ENCODE data around the gene ZNF614. TPM values are rescaled to one million over a fixed set of nuclear protein-coding genes. Genes with fewer than 3 reads are reported as not detected.
"Not testable (repeated sequence)": the region's sequence is repeated elsewhere in the genome, so short reads cannot be mapped to it uniquely, and the experiment has no call there.

The ZNF614 gene
- total RNA-seq, 1 donor from 2014 or later: 9.9 TPM

GRCh38 chr19:52034051-52034728 lies 6.0 kb upstream of the ZNF614 start:
- peaks cover 73% of the 10 kb centered on the region for H3K9me3 Mint-ChIP-seq (ENCODE audit: unreplicated experiment)
- Histone ChIP-seq H3K9ac (ENCODE audit: low read length) (no peak overlapping the region), H3K9me3 (ENCODE audit: insufficient read depth, low read depth, low read length) (peaks cover 63% of the 10 kb centered on the region), H4K20me1 (ENCODE audit: insufficient read depth, low read length) (no peaks in the 10 kb centered on the region), H3K4me1 (ENCODE audit: insufficient read depth, low read length) (no peaks in the 10 kb centered on the region), H3K4me3 (ENCODE audit: insufficient read depth, low read depth, low read length) (no peak overlapping the region), H3K27me3 (ENCODE audit: insufficient read depth, low read length) (no peaks in the 10 kb centered on the region), H2AFZ (ENCODE audit: low read depth, low read length) (no peak overlapping the region), H3K36me3 (ENCODE audit: insufficient read depth, low read length) (peaks cover 54% of the 10 kb centered on the region), H3K4me2 (ENCODE audit: low read length) (no peak overlapping the region), H3K79me2 (ENCODE audit: insufficient read depth, low read length) (no peaks in the 10 kb centered on the region), H3K27ac (ENCODE audit: low read depth, low read length) (no peak overlapping the region)
- H3K4me3 Mint-ChIP-seq (ENCODE audit: unreplicated experiment): no peak overlapping the region
- H3K27me3 Mint-ChIP-seq (ENCODE audit: low read depth, unreplicated experiment): no peaks in the 10 kb centered on the region
- no peak overlapping the region for H3K27ac Mint-ChIP-seq (ENCODE audit: unreplicated experiment)
- TF ChIP-seq CTCF (IDR thresholded peaks at IDR 0.05; ENCODE audit: insufficient read depth, low read depth, low read length): no peak
- no peak for TF ChIP-seq EZH2 (IDR thresholded peaks at IDR 0.05; ENCODE audit: insufficient read depth, low read length)
- peaks cover 3% of the 10 kb centered on the region for H3K4me1 Mint-ChIP-seq (ENCODE audit: low read depth, unreplicated experiment)
- peak; percentile 21 for DNase-seq (ENCODE audit: low read depth)
- H3K36me3 Mint-ChIP-seq (ENCODE audit: low read depth, unreplicated experiment): peaks cover 79% of the 10 kb centered on the region
- peak; percentile 34 for FAIRE-seq

- no peak for TF ChIP-seq EZH2 (IDR thresholded peaks at IDR 0.05; ENCODE audit: insufficient read depth, low read length)
- no peak for TF ChIP-seq CTCF (IDR thresholded peaks at IDR 0.05; ENCODE audit: insufficient read depth, low read depth, low read length)
- H3K4me3 Mint-ChIP-seq (ENCODE audit: unreplicated experiment): peak overlapping the region; percentile 99
- Histone ChIP-seq H3K4me3 (ENCODE audit: insufficient read depth, low read depth, low read length) (peak overlapping the region; percentile 93), H3K27me3 (ENCODE audit: insufficient read depth, low read length) (no peaks in the 10 kb centered on the region), H3K36me3 (ENCODE audit: insufficient read depth, low read length) (peaks cover 24% of the 10 kb centered on the region), H4K20me1 (ENCODE audit: insufficient read depth, low read length) (no peaks in the 10 kb centered on the region), H2AFZ (ENCODE audit: low read depth, low read length) (peak overlapping the region; percentile 98), H3K27ac (ENCODE audit: low read depth, low read length) (peak overlapping the region; percentile 96), H3K79me2 (ENCODE audit: insufficient read depth, low read length) (peaks cover 25% of the 10 kb centered on the region), H3K4me1 (ENCODE audit: insufficient read depth, low read length) (no peaks in the 10 kb centered on the region), H3K4me2 (ENCODE audit: low read length) (peak overlapping the region; percentile 87), H3K9ac (ENCODE audit: low read length) (peak overlapping the region; percentile 96), H3K9me3 (ENCODE audit: insufficient read depth, low read depth, low read length) (peaks cover 24% of the 10 kb centered on the region)
- FAIRE-seq: no peak
- H3K4me1 Mint-ChIP-seq (ENCODE audit: low read depth, unreplicated experiment): peaks cover 13% of the 10 kb centered on the region
- no peak for DNase-seq (ENCODE audit: low read depth)
- peaks cover 45% of the 10 kb centered on the region for H3K36me3 Mint-ChIP-seq (ENCODE audit: low read depth, unreplicated experiment)
- peaks cover 32% of the 10 kb centered on the region for H3K9me3 Mint-ChIP-seq (ENCODE audit: unreplicated experiment)
- H3K27ac Mint-ChIP-seq (ENCODE audit: unreplicated experiment): peak overlapping the region; percentile 97
- H3K27me3 Mint-ChIP-seq (ENCODE audit: low read depth, unreplicated experiment): no peaks in the 10 kb centered on the region
Measured at GRCh38 chr19:52028780-52029123, 573 bp upstream of the ZNF614 start.

GRCh38 chr19:52026255-52026990 lies 1.8 kb downstream of the ZNF614 start:
- not testable (repeated sequence) for H2AFZ ChIP-seq (ENCODE audit: low read depth, low read length); H3K9me3 ChIP-seq (ENCODE audit: insufficient read depth, low read depth, low read length); DNase-seq (ENCODE audit: low read depth); H3K9ac ChIP-seq (ENCODE audit: low read length); H3K27me3 Mint-ChIP-seq (ENCODE audit: low read depth, unreplicated experiment); H4K20me1 ChIP-seq (ENCODE audit: insufficient read depth, low read length); H3K4me3 ChIP-seq (ENCODE audit: insufficient read depth, low read depth, low read length); H3K27me3 ChIP-seq (ENCODE audit: insufficient read depth, low read length); H3K4me2 ChIP-seq (ENCODE audit: low read length); H3K27ac ChIP-seq (ENCODE audit: low read depth, low read length); H3K4me1 ChIP-seq (ENCODE audit: insufficient read depth, low read length); FAIRE-seq
- peak overlapping the region; percentile 64 for H3K27ac Mint-ChIP-seq (ENCODE audit: unreplicated experiment)
- peaks cover 13% of the 10 kb centered on the region for H3K4me1 Mint-ChIP-seq (ENCODE audit: low read depth, unreplicated experiment)
- Histone ChIP-seq H3K79me2 (ENCODE audit: insufficient read depth, low read length) (peaks cover 25% of the 10 kb centered on the region), H3K36me3 (ENCODE audit: insufficient read depth, low read length) (peaks cover 21% of the 10 kb centered on the region)
- peaks cover 24% of the 10 kb centered on the region for H3K9me3 Mint-ChIP-seq (ENCODE audit: unreplicated experiment)
- peaks cover 42% of the 10 kb centered on the region for H3K36me3 Mint-ChIP-seq (ENCODE audit: low read depth, unreplicated experiment)
- peak overlapping the region; percentile 99 for H3K4me3 Mint-ChIP-seq (ENCODE audit: unreplicated experiment)

- not testable (repeated sequence) for DNase-seq (ENCODE audit: low read depth); H3K4me1 ChIP-seq (ENCODE audit: insufficient read depth, low read length); H3K9ac ChIP-seq (ENCODE audit: low read length); H3K27me3 Mint-ChIP-seq (ENCODE audit: low read depth, unreplicated experiment); H3K27ac ChIP-seq (ENCODE audit: low read depth, low read length); FAIRE-seq; H3K27me3 ChIP-seq (ENCODE audit: insufficient read depth, low read length); H3K4me1 Mint-ChIP-seq (ENCODE audit: low read depth, unreplicated experiment); H3K4me3 Mint-ChIP-seq (ENCODE audit: unreplicated experiment); H4K20me1 ChIP-seq (ENCODE audit: insufficient read depth, low read length); H3K4me3 ChIP-seq (ENCODE audit: insufficient read depth, low read depth, low read length); H2AFZ ChIP-seq (ENCODE audit: low read depth, low read length); H3K9me3 ChIP-seq (ENCODE audit: insufficient read depth, low read depth, low read length); H3K4me2 ChIP-seq (ENCODE audit: low read length)
- H3K27ac Mint-ChIP-seq (ENCODE audit: unreplicated experiment): peak overlapping the region; percentile 26
- Histone ChIP-seq H3K36me3 (ENCODE audit: insufficient read depth, low read length) (peaks cover 33% of the 10 kb centered on the region), H3K79me2 (ENCODE audit: insufficient read depth, low read length) (peaks cover 35% of the 10 kb centered on the region)
- peaks cover 17% of the 10 kb centered on the region for H3K9me3 Mint-ChIP-seq (ENCODE audit: unreplicated experiment)
- peaks cover 53% of the 10 kb centered on the region for H3K36me3 Mint-ChIP-seq (ENCODE audit: low read depth, unreplicated experiment)
Measured at GRCh38 chr19:52024478-52024877, 3.7 kb downstream of the ZNF614 start.
